CD14-positive monocyte (primary cell): Measurements from ENCODE around the gene MEOX2. TPM values are rescaled to one million over a fixed set of nuclear protein-coding genes. Genes with fewer than 3 reads are reported as not detected.

Experiments
- DNase-seq, 3 donors: peaks; one replicate each; pipeline ENCODE4 v3.0.0-alpha.2; 2011 to 2022
- H2AFZ ChIP-seq: 2 replicates; pipeline ENCODE4 v1.6.0; 2012; ENCODE audit warnings: mild to moderate bottlenecking, low read depth, low read length, inconsistent platforms; ENCODE audit not compliant: insufficient read depth, poor library complexity, severe bottlenecking
- H3K27ac ChIP-seq, 2 donors: 1 replicate in 1 of 2; 2 replicates in 1 of 2; pipeline ENCODE4 v1.5.1; 2012 to 2013; ENCODE audit warnings: low read length in 2 of 2, control low read depth in 1 of 2, inconsistent platforms in 1 of 2, low read depth in 1 of 2, mild to moderate bottlenecking in 1 of 2
- H3K27me3 ChIP-seq, 2 donors: one replicate each; pipeline versions ENCODE4 v1.6.0 to v1.6.1; 2011 to 2013; ENCODE audit warnings: low read length in 2 of 2; ENCODE audit not compliant: control insufficient read depth in 2 of 2, insufficient read depth in 2 of 2
- H3K36me3 ChIP-seq, 2 donors: replicated peaks in 1 of 2; 1 replicate in 1 of 2; 2 replicates in 1 of 2; pipeline versions ENCODE4 v1.5.1 to v1.6.1; 2012 to 2013; ENCODE audit warnings: low read length in 2 of 2, control low read depth in 1 of 2, inconsistent platforms in 1 of 2, mild to moderate bottlenecking in 1 of 2; ENCODE audit not compliant: insufficient read depth in 2 of 2, control insufficient read depth in 1 of 2
- H3K4me1 ChIP-seq, 2 donors: 1 replicate in 1 of 2; 2 replicates in 1 of 2; pipeline versions ENCODE4 v1.5.1 to v1.6.1; 2012 to 2013; ENCODE audit warnings: low read length in 2 of 2, control low read depth in 1 of 2, inconsistent platforms in 1 of 2, mild to moderate bottlenecking in 1 of 2, moderate library complexity in 1 of 2; ENCODE audit not compliant: insufficient read depth in 2 of 2, control insufficient read depth in 1 of 2
- H3K4me2 ChIP-seq: replicated peaks from 2 replicates; pipeline ENCODE3; 2012; ENCODE audit warnings: low read length, moderate library complexity, mild to moderate bottlenecking; ENCODE audit not compliant: poor library complexity, severe bottlenecking; ENCODE audit errors: extremely low read depth
- H3K4me3 ChIP-seq, 3 experiments: fragments of 200-600 bp in 1 of 3; sonication (generic) in 1 of 3; replicated peaks in 1 of 3; 1 replicate in 2 of 3; 2 replicates in 1 of 3; pipeline ENCODE4 v1.5.1; 2011 to 2013; ENCODE audit warnings: low read length in 3 of 3, mild to moderate bottlenecking in 3 of 3, control low read depth in 2 of 3, low read depth in 2 of 3, inconsistent platforms in 1 of 3, moderate library complexity in 1 of 3
- H3K79me2 ChIP-seq: 2 replicates; pipeline ENCODE4 v1.6.0; 2012; ENCODE audit warnings: mild to moderate bottlenecking, control low read depth, inconsistent platforms, low read length, moderate library complexity; ENCODE audit not compliant: insufficient read depth
- H3K9ac ChIP-seq: 2 replicates; pipeline ENCODE4 v1.6.0; 2017; ENCODE audit warnings: low read length, mild to moderate bottlenecking; ENCODE audit not compliant: insufficient read depth, poor library complexity, severe bottlenecking
- H3K9me3 ChIP-seq, 2 donors: replicated peaks in 1 of 2; 1 replicate in 1 of 2; 2 replicates in 1 of 2; pipeline versions ENCODE4 v1.5.1 to v1.6.1; 2012 to 2013; ENCODE audit warnings: low read length in 2 of 2, control low read depth in 1 of 2; ENCODE audit not compliant: control insufficient read depth in 1 of 2, insufficient read depth in 1 of 2
- H4K20me1 ChIP-seq: 2 replicates; pipeline ENCODE4 v1.6.0; 2012; ENCODE audit warnings: mild to moderate bottlenecking, low read length, control low read depth, moderate library complexity; ENCODE audit not compliant: insufficient read depth
- H3K27ac Mint-ChIP-seq, 7 donors: one replicate each; pipeline ENCODE4 v1.8.0; 2020; ENCODE audit warnings: mild to moderate bottlenecking in 7 of 7, mixed read lengths in 7 of 7, moderate library complexity in 6 of 7, inconsistent platforms in 2 of 7
- H3K27me3 Mint-ChIP-seq, 3 donors: one replicate each; pipeline ENCODE4 v1.8.0; 2021 to 2022; ENCODE audit warnings: low read depth in 3 of 3, mild to moderate bottlenecking in 3 of 3, mixed read lengths in 3 of 3, moderate library complexity in 3 of 3, inconsistent platforms in 1 of 3
- H3K36me3 Mint-ChIP-seq, 2 donors: one replicate each; pipeline ENCODE4 v1.8.0; 2020; ENCODE audit warnings: mixed read lengths in 2 of 2, inconsistent platforms in 1 of 2, mild to moderate bottlenecking in 1 of 2
- H3K4me1 Mint-ChIP-seq: one replicate; pipeline ENCODE4 v1.8.0; 2020; ENCODE audit warnings: mild to moderate bottlenecking, mixed read lengths
- H3K4me3 Mint-ChIP-seq, 2 donors: one replicate each; pipeline ENCODE4 v1.8.0; 2020; ENCODE audit warnings: mild to moderate bottlenecking in 2 of 2, mixed read lengths in 2 of 2, moderate library complexity in 1 of 2
- H3K9me3 Mint-ChIP-seq, 7 donors: one replicate each; pipeline ENCODE4 v1.8.0; 2020 to 2022; ENCODE audit warnings: mixed read lengths in 7 of 7, mild to moderate bottlenecking in 6 of 7, moderate library complexity in 6 of 7, inconsistent platforms in 2 of 7
- CTCF ChIP-seq: fragments of 200-600 bp; IDR thresholded peaks from one replicate; pipeline ENCODE4 v1.8.0; 2022; ENCODE audit warnings: antibody characterized with exemption, mild to moderate bottlenecking
- WGBS: methylation state at CpG from one replicate; pipeline ENCODE4 v1.1.5; 2013; ENCODE audit warnings: missing lambda C conversion rate; ENCODE audit not compliant: insufficient coverage; 5-methylcytosine and 5-hydroxymethylcytosine counted together
- intact Hi-C, 2 donors: fragments of 100-400 bp; cut with micrococcal nuclease; formaldehyde crosslinking; loops; one replicate each; pipeline versions ENCODE4 v1.15.0 to v1.15.1; 2023
- polyA plus RNA-seq, 3 donors: library from polyadenylated mRNA; depleted of rRNA in 1 of 3; unstranded in 2 of 3; stranded (reverse) in 1 of 3; fragments of 300-500 nt in 2 of 3; fragments of >200 nt in 1 of 3; fragmentation: Illumina TruSeq in 2 of 3; gene quantifications; 1 replicate in 2 of 3; 2 replicates in 1 of 3; pipeline ENCODE4 v1.2.3, GENCODE V29; 2012 to 2021

MEOX2 gene
- polyA plus RNA-seq, 3 donors = not detected

- no peak overlapping the region for H3K4me3 ChIP-seq
- H3K9me3 Mint-ChIP-seq = peaks cover 0 to 3% (median 0%) of the 10 kb centered on the region in 7 donors
- no peaks in the 10 kb centered on the region for H4K20me1 ChIP-seq
- intact Hi-C loops = no loop called here
- no peaks in the 10 kb centered on the region for H3K9me3 ChIP-seq
- no peak overlapping the region for H3K4me2 ChIP-seq
- no peaks in the 10 kb centered on the region for H3K4me1 ChIP-seq
- no peak overlapping the region for H3K27ac ChIP-seq
- no peaks in the 10 kb centered on the region for H3K4me1 Mint-ChIP-seq
- DNase-seq = no peak
- WGBS = 100% methylated on average over 3 of the region's 3 CpGs
- H3K4me3 Mint-ChIP-seq = no peak overlapping the region
- no peak overlapping the region for H2AFZ ChIP-seq
- H3K27me3 ChIP-seq = peaks cover 0 to 4% of the 10 kb centered on the region in 2 donors
- no peak overlapping the region for H3K9ac ChIP-seq
- H3K36me3 ChIP-seq = no peaks in the 10 kb centered on the region
- no peaks in the 10 kb centered on the region for H3K36me3 Mint-ChIP-seq
- peaks cover 0 to 5% (median 0%) of the 10 kb centered on the region in 3 donors for H3K27me3 Mint-ChIP-seq
- TF ChIP-seq CTCF = no peak
- no peak overlapping the region for H3K27ac Mint-ChIP-seq
- H3K79me2 ChIP-seq = no peaks in the 10 kb centered on the region
Observed at GRCh38 chr7:15678653-15679052, 7.8 kb downstream of the MEOX2 start.

- TF ChIP-seq CTCF = no peak
- no peak for DNase-seq
- H3K4me3 Mint-ChIP-seq = no peak overlapping the region
- no peaks in the 10 kb centered on the region for H3K27me3 ChIP-seq
- H3K27me3 Mint-ChIP-seq = no peaks in the 10 kb centered on the region
- no peak overlapping the region for H3K9ac ChIP-seq
- H3K36me3 ChIP-seq = no peaks in the 10 kb centered on the region
- H3K4me3 ChIP-seq = no peak overlapping the region
- no peak overlapping the region for H2AFZ ChIP-seq
- H3K9me3 ChIP-seq = no peaks in the 10 kb centered on the region
- H3K27ac Mint-ChIP-seq = no peak overlapping the region
- H3K79me2 ChIP-seq = no peaks in the 10 kb centered on the region
- intact Hi-C loops = no loop called here
- no peak overlapping the region for H3K27ac ChIP-seq
- H3K9me3 Mint-ChIP-seq = peaks cover 0 to 5% (median 0%) of the 10 kb centered on the region in 7 donors
- no peaks in the 10 kb centered on the region for H3K4me1 ChIP-seq
- 100% methylated on average over 1 of the region's 2 CpGs for WGBS
- H3K4me1 Mint-ChIP-seq = no peaks in the 10 kb centered on the region
- no peak overlapping the region for H3K4me2 ChIP-seq
- H3K36me3 Mint-ChIP-seq = no peaks in the 10 kb centered on the region
- H4K20me1 ChIP-seq = no peaks in the 10 kb centered on the region
Observed at GRCh38 chr7:15675379-15675778, 11.1 kb downstream of the MEOX2 start.
